Central memory CD8-positive, alpha-beta T cell (primary cell): ENCODE measurements around the gene SBK2.

Source experiments
- ATAC-seq: fragments of 150-1000 bp; cut with Tn5 transposase; replicated peaks from 2 replicates; pipeline ENCODE4 v1.10.0; 2022; ENCODE audit warnings: mild to moderate bottlenecking, moderate FRiP score, moderate number of reproducible peaks; ENCODE audit not compliant: poor library complexity, severe bottlenecking; ENCODE audit errors: extremely low read depth
- DNase-seq, 2 donors: peaks; one replicate each; pipeline ENCODE4 v3.0.0; 2021; ENCODE audit warnings: low spot score in 2 of 2
- H3K27ac Mint-ChIP-seq: one replicate; pipeline ENCODE4 v1.8.0; 2022; ENCODE audit warnings: low read depth, mild to moderate bottlenecking, moderate library complexity, mixed read lengths
- H3K27me3 Mint-ChIP-seq: one replicate; pipeline ENCODE4 v1.8.0; 2022; ENCODE audit warnings: mixed read lengths
- H3K36me3 Mint-ChIP-seq: one replicate; pipeline ENCODE4 v1.8.0; 2022; ENCODE audit warnings: mild to moderate bottlenecking, moderate library complexity, mixed read lengths; ENCODE audit not compliant: insufficient read depth
- H3K4me1 Mint-ChIP-seq: one replicate; pipeline ENCODE4 v1.8.0; 2022; ENCODE audit warnings: mixed read lengths
- H3K4me3 Mint-ChIP-seq: one replicate; pipeline ENCODE4 v1.8.0; 2022; ENCODE audit warnings: mild to moderate bottlenecking, moderate library complexity, mixed read lengths
- H3K9me3 Mint-ChIP-seq: one replicate; pipeline ENCODE4 v1.8.0; 2022; ENCODE audit warnings: mixed read lengths

Gene SBK2

DNA sequence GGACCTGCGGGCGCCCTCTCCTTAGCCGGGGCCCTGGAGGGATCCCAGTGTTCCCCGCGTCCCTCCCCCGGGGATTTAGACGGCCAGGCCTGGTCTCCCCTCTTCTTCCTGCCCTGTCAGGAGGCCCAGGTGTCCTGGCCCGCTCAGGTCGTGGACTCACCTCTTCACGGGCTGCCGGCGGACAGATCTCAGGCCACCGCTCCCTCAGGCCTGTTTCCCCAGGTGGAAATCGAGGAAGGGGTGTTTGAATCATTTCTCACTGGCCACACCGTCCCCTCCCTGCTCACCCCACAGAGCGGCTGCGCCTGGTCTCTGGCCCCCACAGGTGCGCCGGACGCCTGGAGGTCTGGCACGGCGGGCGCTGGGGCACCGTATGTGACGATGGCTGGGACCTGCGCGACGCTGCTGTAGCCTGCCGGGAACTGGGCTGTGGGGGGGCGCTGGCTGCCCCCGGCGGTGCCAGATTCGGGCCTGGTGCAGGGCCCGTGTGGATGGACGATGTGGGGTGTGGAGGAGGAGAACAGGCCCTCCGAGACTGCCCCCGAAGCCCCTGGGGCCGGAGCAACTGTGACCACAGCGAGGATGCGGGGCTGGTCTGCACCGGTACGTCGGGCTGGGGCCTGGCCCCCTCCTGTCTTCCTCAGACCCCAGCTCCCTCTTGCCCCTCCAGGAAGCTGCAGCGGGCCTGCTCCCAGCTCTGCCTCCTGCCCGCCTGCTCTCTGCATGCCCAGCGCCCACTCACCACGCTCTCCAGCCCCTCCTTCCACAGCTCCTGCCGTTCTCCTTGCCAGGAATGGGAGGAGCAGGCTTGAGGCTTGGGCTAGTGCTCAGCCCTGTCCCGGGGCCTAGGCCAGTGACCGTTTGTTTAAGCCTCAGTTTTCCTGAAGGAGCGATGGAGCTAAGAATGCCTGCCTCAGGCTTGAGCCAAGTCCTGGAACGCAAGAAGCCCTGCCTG, 46.2 kb downstream of the SBK2 start:
- Mint-ChIP-seq H3K9me3 (no peaks in the 10 kb centered on the region), H3K4me3 (no peak overlapping the region), H3K27me3 (peaks cover 18% of the 10 kb centered on the region), H3K36me3 (peaks cover 7% of the 10 kb centered on the region), H3K27ac (no peak overlapping the region), H3K4me1 (peaks cover 6% of the 10 kb centered on the region)
- DNase-seq (no peak), ATAC-seq (no peak)

DNA sequence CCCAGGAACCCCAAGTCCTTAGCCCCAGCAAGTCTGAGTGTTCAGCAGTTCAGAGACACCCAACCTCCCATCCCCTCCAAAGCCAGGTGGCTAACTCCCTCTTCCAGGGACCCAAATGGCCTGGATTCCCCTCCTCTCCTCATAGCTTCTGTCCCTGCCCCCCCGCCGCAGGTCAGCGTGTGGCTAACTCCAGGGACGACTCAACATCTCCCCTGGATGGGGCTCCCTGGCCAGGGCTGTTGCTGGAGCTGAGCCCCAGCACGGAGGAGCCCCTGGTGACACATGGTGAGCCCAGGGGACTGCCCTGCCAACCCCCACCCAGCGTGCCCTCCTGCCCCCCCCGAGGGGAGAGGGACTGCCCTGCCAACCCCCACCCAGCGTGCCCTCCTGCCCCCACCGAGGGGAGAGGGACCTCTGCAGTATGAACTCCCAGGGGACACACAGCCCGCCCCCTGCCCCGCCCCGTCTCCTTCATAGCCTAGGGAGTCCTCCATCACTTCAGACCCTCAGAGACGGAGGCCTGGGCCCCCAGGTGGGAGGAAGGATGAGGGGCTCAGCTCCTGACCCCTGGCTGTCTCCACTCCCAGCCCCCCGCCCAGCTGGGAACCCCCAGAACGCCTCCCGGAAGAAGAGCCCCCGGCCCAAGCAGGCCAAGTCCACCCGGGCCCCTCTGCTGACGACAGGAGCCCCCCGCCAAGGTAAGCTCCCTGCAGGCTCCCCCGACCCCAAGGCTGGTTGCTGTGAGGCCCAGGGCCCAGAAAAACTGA, 47.0 kb downstream of the SBK2 start:
- Mint-ChIP-seq H3K9me3 (no peaks in the 10 kb centered on the region), H3K4me1 (peaks cover 12% of the 10 kb centered on the region), H3K27me3 (peaks cover 18% of the 10 kb centered on the region), H3K27ac (no peak overlapping the region), H3K4me3 (no peak overlapping the region), H3K36me3 (peaks cover 10% of the 10 kb centered on the region)
- ATAC-seq (no peak), DNase-seq (no peak)

DNA sequence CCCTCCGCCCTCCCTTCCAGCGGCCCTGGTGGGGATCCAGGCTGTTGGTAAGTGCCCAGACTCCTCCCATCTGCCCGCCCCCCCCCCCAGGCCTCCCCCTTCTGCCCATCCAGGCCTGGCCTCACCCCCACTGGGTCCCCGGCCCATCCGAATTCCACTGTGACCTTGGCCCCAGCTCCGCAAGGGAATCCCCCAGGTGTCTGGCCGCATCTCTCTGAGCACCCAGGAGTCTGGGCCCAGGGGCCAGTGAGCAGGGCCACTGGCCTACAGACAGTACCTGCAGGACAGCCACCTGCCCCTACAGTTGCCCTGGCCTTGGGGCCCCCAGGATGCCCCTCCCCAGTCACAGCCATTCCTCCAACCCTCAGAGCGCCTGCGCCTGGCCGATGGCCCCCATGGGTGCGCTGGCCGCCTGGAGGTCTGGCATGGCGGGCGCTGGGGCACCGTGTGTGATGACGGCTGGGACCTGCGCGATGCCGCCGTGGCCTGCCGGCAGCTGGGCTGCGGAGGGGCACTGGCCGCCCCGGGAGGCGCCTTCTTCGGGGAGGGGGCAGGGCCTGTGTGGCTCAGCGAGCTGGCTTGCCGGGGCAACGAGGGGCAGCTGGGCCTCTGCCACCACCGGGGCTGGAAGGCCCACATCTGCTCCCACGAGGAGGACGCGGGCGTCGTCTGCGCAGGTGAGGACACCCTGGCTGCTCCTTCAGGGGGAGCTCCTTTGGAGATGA, 47.8 kb downstream of the SBK2 start:
- Mint-ChIP-seq H3K4me1 (peaks cover 12% of the 10 kb centered on the region), H3K9me3 (no peaks in the 10 kb centered on the region), H3K36me3 (peaks cover 12% of the 10 kb centered on the region), H3K27me3 (peaks cover 18% of the 10 kb centered on the region), H3K27ac (no peak overlapping the region), H3K4me3 (no peak overlapping the region)
- DNase-seq: no peak
- no peak for ATAC-seq

DNA sequence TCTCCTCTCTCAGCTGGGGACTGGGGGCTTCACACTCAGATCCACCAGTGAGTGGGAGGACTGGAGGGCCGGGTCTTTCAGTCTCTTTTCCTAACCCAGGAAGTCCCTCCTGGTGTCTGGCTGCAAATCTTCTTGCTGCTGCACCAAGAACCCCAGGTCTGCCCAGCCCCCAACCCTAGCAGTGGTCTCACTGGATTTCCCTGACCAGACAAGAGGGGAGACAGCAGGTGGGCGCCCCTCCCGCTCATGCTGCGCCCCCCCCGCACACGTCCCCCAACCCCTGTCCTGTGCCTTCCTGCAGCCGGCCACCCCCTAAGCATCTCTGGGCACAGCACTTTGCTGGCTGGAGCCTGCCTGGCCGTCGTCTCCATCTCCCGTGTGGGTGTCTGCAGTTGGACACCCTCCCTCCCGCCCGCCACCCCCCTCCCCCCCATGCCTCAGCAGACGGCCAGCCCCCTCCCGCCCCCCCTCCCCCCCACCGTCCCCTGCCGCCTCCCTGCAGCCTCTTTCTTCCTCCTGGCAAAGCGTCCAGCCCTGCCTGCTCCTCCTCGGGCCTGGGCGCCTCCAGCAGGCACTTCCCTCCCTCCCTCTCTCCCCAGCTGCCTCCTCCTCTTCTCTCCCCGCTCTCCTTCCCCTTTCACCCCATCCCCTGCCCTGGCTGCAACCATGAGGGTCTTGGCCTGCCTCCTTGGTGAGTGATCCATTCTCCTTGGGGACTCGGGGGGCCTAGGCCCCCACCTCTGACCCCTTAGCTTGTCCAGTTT, 48.8 kb downstream of the SBK2 start, which contains the start of gene SSC5D:
Gene SSC5D (plus strand): TSS at position 513 of the 764 bp plus-strand sequence. CDS start 154 bp downstream, at position 667.
- peak within 1 kb of the TSS; percentile 64 for H3K27ac Mint-ChIP-seq
- no peak for DNase-seq
- ATAC-seq: no peak

DNA sequence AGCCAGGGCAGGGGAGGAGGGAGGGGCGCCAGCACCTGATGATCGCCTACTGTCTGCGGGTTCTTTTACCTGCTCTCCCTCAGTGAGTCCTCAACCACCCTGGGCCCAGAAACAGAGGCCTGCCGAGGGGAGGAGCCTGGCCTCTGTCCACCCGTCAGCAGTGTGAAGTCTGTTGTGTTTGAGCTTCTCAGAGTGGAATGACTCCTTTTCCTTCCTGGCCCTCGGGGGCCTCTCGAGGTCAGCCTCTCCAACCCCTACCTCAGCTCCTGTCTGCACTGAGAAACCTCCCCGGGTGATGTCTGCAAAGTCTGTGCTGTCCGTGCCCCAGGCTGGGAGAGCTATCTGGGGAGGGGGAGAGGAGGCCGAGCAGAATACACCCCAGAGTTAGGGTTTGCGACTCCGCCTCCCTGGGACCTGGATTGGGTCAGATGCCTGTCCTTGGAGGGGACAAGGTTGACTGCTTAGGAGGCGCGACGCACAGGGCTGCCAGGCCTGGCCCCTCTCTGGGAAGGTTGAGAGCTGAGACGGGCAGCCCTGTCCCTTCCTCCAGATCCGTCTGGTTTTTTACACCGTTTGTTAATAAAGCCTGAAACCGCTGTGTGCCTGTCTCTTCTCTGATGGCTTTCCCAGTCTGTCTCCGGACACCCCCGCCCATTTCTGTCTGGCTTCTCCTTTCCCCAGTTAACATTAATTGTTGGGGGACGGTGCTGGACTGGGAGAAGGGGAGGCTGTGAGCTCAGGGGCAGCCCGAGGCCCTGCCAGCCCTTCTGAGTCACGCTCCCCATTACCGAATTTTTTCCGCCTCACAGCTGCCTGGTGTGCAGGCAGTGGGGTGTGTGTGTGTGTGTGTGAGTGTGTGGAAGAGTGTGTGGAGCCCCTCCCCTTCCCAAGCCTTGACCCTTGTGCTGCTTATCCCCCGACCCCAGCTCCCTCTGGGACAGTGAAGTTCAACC, 49.7 kb downstream of the SBK2 start:
- H3K4me1 Mint-ChIP-seq: peaks cover 12% of the 10 kb centered on the region
- peak overlapping the region; percentile 64 for H3K27ac Mint-ChIP-seq
- no peak for DNase-seq
- peak overlapping the region; percentile 31 for H3K4me3 Mint-ChIP-seq
- H3K27me3 Mint-ChIP-seq: peaks cover 6% of the 10 kb centered on the region
- H3K9me3 Mint-ChIP-seq: no peaks in the 10 kb centered on the region
- no peak for ATAC-seq
- H3K36me3 Mint-ChIP-seq: peaks cover 14% of the 10 kb centered on the region

More for the DNA sequence above, 48.8 kb downstream of the SBK2 start, which contains the start of gene SSC5D:
- Mint-ChIP-seq H3K4me1 (peaks cover 12% of the 10 kb centered on the region), H3K4me3 (no peak within 1 kb of the TSS), H3K27me3 (peaks cover 15% of the 10 kb centered on the region), H3K9me3 (no peaks in the 10 kb centered on the region), H3K36me3 (peaks cover 12% of the 10 kb centered on the region)

- peak overlapping the region; percentile 66 for H3K4me3 Mint-ChIP-seq
- peaks cover 14% of the 10 kb centered on the region for H3K36me3 Mint-ChIP-seq
- DNase-seq (no peak), ATAC-seq (no peak)
- H3K27me3 Mint-ChIP-seq: no peaks in the 10 kb centered on the region
- peaks cover 12% of the 10 kb centered on the region for H3K4me1 Mint-ChIP-seq
- H3K27ac Mint-ChIP-seq: peak overlapping the region; percentile 76
- H3K9me3 Mint-ChIP-seq: no peaks in the 10 kb centered on the region
Observed at GRCh38 chr19:55486043-55486970, 50.6 kb downstream of the SBK2 start.

DNA sequence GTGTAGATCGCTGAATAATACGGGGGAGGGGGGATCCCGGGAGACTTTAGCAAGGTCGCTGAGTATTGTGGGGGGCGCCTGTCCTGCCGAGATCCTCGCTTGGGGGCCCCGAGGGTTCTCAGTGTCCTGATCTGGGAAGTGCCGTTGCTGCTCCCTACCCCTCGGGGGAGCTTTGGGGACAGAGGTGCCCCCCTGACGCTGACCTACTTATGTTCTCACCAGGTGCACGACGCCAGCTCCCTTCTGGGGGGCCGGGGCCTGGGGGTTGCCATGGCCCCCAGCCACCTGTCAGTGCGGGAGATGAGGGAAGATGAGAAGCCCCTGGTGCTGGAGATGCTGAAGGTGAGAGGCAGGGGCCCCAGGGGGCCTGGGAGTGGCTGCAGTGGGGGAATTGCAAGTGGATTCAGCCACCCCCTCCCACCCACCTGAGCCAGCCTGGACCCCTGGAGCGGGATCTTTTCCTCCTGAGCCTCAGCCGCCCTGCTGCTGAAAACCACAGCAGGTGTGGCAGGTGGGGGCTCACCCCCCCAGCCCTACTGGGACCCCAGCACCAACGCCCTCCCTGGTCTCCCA, 51.4 kb downstream of the SBK2 start:
- H3K36me3 Mint-ChIP-seq: peaks cover 14% of the 10 kb centered on the region
- H3K27me3 Mint-ChIP-seq: no peaks in the 10 kb centered on the region
- no peaks in the 10 kb centered on the region for H3K9me3 Mint-ChIP-seq
- H3K4me3 Mint-ChIP-seq: peak overlapping the region; percentile 66
- H3K4me1 Mint-ChIP-seq: peaks cover 12% of the 10 kb centered on the region
- ATAC-seq (peak; percentile 16), DNase-seq (no peak)
- H3K27ac Mint-ChIP-seq: peak overlapping the region; percentile 76

- no peaks in the 10 kb centered on the region for H3K27me3 Mint-ChIP-seq
- H3K4me3 Mint-ChIP-seq: peak within 1 kb of the TSS; percentile 66
- peak within 1 kb of the TSS; percentile 76 for H3K27ac Mint-ChIP-seq
- H3K36me3 Mint-ChIP-seq: peaks cover 12% of the 10 kb centered on the region
- ATAC-seq: peak; percentile 59
- no peaks in the 10 kb centered on the region for H3K9me3 Mint-ChIP-seq
- H3K4me1 Mint-ChIP-seq: peaks cover 15% of the 10 kb centered on the region
- DNase-seq: peak; percentile 53 to 54
Observed at GRCh38 chr19:55484593-55485438, 52.1 kb downstream of the SBK2 start, which contains the start of gene NAT14. NAT14 (plus strand) TSS chr19:55485188; CDS start chr19:55485709, 521 bp downstream.

- H3K27ac Mint-ChIP-seq: peak overlapping the region; percentile 76
- ATAC-seq (no peak), DNase-seq (no peak)
- no peaks in the 10 kb centered on the region for H3K9me3 Mint-ChIP-seq
- H3K27me3 Mint-ChIP-seq: no peaks in the 10 kb centered on the region
- peaks cover 14% of the 10 kb centered on the region for H3K36me3 Mint-ChIP-seq
- peak overlapping the region; percentile 66 for H3K4me3 Mint-ChIP-seq
- peaks cover 23% of the 10 kb centered on the region for H3K4me1 Mint-ChIP-seq
Observed at GRCh38 chr19:55483706-55484592, 53.0 kb downstream of the SBK2 start.
